GM21825 (cell line): ENCODE results near the gene HMSD.

Source experiments
- ATAC-seq: cut with Tn5 transposase; IDR thresholded peaks from one replicate; pipeline ENCODE4 v1.9.1; 2021; ENCODE audit warnings: mild to moderate bottlenecking, moderate library complexity; ENCODE audit not compliant: unreplicated experiment

The HMSD gene

GRCh38 chr18:63986885-63987284 lies 37.8 kb downstream of the HMSD start:
- ATAC-seq, result no peak

DNA sequence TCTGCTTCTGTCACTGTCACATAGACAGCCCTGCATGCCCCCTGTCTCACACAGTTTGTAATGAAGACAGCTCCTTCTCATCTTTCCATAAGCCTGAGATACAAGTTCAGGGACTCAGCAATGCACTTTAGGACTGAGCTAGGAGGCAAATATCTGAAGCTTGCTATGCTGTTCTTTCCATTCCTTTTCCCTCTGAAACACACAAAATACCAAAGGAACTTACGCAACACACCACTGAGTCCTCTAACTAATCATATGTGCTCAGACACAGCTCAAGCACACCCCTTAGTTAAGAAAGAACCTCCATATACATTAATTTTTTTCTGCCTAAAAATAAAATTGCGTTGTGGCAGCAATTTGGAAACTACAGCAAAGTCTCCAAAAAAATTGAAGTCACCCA lies 38.6 kb downstream of the HMSD start:
- ATAC-seq, result no peak

DNA sequence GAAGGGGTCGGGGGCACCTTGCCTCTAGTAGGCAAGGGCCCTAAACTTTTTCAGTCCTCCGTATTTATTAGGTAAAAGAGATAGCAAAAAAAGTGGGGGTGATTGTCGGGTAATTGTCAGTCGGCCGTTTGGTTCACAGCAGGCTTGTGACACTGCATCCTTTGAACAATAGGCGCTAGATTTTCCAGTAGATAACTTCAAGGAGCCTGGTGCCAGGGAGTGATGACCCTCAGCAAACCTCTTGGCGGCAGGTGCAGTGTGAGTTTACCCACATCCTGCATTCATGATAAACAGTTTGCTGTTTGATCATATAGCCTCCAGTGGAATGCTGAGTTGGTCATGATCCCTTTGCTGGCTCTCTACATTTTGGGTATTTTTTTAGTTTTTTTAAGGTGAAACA lies 43.6 kb downstream of the HMSD start:
- ATAC-seq, result no peak

- ATAC-seq, result no peak
These were observed 45.8 kb downstream of the HMSD start for GRCh38 chr18:63994783-63995399.

DNA sequence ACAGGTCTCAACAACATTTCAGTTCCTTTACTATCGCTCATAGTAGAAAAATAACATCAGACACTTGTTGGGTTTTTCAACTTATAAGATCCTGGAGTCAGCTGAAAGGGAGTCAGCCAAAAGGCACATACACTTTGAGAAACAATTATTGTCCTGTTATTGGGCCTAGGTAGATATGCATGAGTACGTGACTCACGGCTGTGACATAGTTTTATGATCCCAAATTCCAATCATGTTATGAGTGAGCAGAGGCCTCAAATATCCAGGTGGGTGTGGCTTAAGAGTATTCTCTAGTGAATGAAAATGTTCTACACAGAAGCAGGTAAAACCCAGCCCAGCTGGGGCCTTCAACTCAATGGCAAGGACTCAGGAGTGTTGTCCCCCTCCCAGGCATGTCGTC lies 47.9 kb downstream of the HMSD start:
- no peak for ATAC-seq

- no peak for ATAC-seq
These were observed 48.5 kb downstream of the HMSD start for GRCh38 chr18:63997606-63998005.

DNA sequence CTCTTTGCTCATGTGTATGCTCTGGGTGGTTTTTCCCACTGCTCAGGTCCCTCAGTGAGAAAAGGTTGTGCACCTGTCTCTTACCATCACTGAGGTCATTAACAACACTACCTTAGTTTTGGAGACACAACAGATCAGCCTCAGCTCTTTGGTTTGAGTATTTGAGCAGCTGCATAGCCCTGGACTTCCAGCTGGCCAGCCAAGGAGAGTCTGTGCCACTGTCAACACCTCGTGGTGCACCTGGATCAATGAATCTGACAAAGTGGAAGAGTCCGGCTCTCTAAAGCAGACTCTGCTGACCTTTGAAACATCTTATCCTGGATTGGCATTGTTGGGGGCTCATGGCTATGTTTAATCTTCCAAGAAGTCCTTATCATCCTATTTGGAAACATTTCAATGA lies 50.8 kb downstream of the HMSD start:
- ATAC-seq, result no peak

DNA sequence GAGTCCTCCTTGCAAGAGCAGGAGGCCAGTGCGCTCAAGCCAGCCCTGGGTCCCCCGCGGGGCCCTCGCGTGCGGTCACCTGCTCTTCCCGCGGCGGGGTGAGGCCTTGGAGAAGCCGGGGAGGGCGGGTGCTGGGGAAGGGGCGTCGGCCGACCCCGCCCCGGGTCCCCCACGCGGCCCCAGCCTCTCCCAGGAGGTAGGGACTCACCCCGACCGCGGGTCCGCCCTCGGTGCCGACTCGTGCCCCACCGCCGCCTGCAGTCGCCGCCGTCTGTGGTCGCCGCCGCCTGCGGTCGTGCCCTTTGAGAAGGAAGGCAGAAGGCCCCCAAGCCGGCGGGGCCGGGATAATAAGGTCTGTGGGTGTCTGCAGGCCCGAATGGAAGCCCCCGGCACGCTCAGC lies 53.5 kb downstream of the HMSD start:
- no peak for ATAC-seq

GRCh38 chr18:64009305-64009704 lies 60.2 kb downstream of the HMSD start:
- ATAC-seq, result no peak
